ENCODE data around the gene ARMC5. TPM values are rescaled to one million over a fixed set of nuclear protein-coding genes. Genes with fewer than 3 reads are reported as not detected.

The ARMC5 gene
- total and polyA plus RNA-seq, 8 donors = 2.3 to 18.1 (median 4.5) TPM

DNA sequence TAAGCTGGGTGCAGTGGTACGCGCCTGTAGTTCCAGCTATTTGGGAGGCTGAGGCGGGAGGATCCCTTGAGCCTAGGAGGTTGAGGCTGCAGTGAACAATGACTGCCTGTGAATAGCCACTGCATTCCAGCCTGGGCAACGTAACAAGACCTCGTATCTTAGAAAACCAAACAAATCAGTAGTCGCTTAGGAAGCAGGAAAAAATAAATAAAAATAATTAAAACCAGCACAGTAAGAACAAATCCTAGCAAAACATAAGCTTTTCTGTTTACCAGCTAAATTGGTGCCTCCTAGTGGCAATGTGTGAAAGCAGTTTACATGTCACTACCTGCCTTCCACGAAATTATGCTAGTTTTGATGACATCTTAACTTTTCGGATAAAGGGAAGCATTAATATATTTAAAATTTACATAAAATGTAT, 1.3 kb downstream of the ARMC5 start:
- H3K4me3 ChIP-seq = peak overlapping the region in 3 of 4 donors; percentile 20 to 75 (median 75)
- H3K36me3 ChIP-seq = peaks cover 0 to 9% (median 0%) of the 10 kb centered on the region in 3 donors
- H3K9me3 ChIP-seq = no peaks in the 10 kb centered on the region
- peak overlapping the region in 2 of 4 donors; percentile 100 for H3K27ac ChIP-seq
- no peak for ATAC-seq
- peak; percentile 9 for FAIRE-seq
- peak in 1 of 6 donors; percentile 21 for DNase-seq
- H3K4me1 ChIP-seq = peaks cover 12 to 29% (median 22%) of the 10 kb centered on the region in 3 donors
- no peaks in the 10 kb centered on the region for H3K27me3 ChIP-seq
- TF ChIP-seq, protein P1, sequence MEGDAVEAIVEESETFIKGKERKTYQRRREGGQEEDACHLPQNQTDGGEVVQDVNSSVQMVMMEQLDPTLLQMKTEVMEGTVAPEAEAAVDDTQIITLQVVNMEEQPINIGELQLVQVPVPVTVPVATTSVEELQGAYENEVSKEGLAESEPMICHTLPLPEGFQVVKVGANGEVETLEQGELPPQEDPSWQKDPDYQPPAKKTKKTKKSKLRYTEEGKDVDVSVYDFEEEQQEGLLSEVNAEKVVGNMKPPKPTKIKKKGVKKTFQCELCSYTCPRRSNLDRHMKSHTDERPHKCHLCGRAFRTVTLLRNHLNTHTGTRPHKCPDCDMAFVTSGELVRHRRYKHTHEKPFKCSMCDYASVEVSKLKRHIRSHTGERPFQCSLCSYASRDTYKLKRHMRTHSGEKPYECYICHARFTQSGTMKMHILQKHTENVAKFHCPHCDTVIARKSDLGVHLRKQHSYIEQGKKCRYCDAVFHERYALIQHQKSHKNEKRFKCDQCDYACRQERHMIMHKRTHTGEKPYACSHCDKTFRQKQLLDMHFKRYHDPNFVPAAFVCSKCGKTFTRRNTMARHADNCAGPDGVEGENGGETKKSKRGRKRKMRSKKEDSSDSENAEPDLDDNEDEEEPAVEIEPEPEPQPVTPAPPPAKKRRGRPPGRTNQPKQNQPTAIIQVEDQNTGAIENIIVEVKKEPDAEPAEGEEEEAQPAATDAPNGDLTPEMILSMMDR (IDR thresholded peaks at IDR 0.05) = peak; percentile 21 to 50 (median 34)
- WGBS, 2 donors = 33 to 44% methylated on average over 8 of the region's 8 CpGs
- intact Hi-C loops (cut with DNase I) = no loop called here

DNA sequence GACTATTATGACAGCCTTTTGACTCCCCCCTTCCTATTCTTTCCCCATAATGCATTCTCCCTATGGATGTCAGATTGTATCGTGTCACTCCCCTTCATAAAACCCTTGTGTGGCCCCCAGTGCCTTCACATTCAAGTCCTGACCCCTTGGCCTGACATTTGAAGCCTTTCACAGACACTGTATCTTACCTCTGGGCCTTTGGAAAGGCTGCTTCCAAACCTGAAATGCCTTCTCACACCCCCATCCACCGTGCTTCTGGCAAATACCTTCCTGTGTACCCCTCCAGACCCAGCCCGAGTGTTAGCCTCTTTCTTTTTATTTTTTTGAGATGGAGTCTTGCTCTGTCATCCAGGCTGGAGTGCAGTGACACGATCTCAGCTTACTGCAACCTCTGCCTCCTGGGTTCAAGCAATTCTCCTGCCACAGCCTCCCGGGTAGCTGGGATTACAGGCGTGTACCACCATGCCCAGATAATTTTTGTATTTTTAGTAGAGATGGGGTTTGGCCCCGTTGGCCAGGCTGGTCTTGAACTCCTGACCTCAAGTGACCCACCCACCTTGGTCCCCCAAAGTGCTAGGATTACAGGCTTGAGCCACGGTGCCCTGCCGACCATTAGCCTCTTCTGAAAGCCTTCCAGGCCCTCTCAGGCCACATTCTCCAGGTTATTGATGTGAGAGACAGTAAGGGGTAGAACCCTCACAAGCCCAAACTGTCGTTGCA, 2.1 kb downstream of the ARMC5 start:
- ATAC-seq (no peak), DNase-seq (peak in 1 of 6 donors; percentile 5), FAIRE-seq (no peak)
- TF ChIP-seq, protein P1 (IDR thresholded peaks at IDR 0.05) = no peak
- Histone ChIP-seq H3K27ac (no peak overlapping the region), H3K4me3 (no peak overlapping the region), H3K36me3 (peaks cover 0 to 9% (median 0%) of the 10 kb centered on the region in 3 donors), H3K4me1 (peaks cover 11 to 23% (median 22%) of the 10 kb centered on the region in 3 donors), H3K9me3 (no peaks in the 10 kb centered on the region), H3K27me3 (no peaks in the 10 kb centered on the region)
- intact Hi-C loops (cut with DNase I) = no loop called here
- WGBS, 2 donors = 76 to 86% methylated on average over 10 of the region's 10 CpGs

DNA sequence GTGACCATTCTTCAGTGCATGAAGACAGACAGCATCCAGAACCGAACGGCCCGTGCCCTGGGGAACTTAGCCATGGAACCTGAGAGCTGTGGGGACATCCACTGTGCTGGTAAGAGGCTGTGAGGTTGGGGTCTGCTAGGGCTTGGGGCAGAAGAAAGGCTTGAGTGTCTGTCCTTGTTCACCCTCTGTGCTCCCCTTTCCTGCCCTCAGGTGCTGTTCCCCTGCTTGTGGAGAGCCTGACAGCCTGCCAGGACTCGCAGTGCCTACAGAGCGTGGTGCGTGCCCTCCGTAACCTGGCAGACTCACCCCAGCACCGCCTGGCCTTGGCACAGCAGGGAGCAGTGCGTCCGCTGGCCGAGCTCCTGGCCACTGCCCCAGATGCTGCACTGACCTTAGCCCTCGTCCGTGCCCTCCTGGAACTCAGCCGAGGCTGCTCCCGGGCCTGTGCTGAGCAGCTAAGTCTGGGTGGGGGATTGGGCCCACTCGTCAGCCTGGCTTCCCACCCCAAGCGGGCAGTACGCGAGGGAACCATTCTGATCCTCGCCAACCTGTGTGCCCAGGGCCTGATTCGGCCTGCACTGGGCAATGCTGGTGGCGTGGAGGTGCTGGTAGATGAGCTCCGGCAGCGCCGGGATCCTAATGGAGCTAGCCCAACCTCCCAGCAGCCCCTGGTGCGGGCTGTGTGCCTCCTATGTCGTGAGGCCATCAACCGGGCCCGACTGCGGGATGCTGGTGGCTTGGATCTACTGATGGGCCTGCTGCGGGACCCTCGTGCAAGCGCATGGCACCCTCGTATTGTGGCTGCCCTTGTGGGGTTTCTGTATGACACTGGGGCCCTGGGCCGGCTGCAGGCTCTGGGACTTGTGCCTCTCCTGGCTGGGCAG, 2.9 kb downstream of the ARMC5 start:
- intact Hi-C loops (cut with DNase I) = no loop called here
- Histone ChIP-seq H3K9me3 (no peaks in the 10 kb centered on the region), H3K36me3 (peaks cover 0 to 9% (median 0%) of the 10 kb centered on the region in 3 donors), H3K27ac (no peak overlapping the region), H3K27me3 (no peaks in the 10 kb centered on the region), H3K4me1 (peaks cover 6 to 15% (median 15%) of the 10 kb centered on the region in 3 donors), H3K4me3 (no peak overlapping the region)
- no peak for ATAC-seq
- WGBS, 2 donors = 86 to 92% methylated on average over 33 to 35 of the region's 35 CpGs
- TF ChIP-seq, protein P1 (IDR thresholded peaks at IDR 0.05) = no peak
- FAIRE-seq = no peak
- DNase-seq = peak in 1 of 6 donors; percentile 76

DNA sequence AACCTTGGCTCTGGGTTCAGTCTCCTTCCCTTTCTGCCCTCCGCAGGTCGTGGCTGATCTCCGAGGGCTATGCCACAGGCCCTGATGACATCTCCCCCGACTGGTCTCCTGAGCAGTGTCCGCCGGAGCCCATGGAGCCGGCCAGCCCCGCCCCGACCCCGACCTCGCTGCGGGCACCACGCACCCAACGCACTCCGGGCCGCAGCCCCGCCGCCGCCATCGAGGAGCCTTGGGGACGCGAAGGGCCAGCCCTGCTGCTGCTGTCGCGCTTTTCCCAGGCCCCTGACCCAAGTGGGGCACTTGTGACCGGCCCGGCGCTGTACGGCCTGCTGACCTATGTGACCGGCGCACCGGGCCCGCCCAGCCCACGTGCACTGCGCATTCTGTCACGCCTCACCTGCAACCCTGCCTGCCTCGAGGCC, 5.1 kb downstream of the ARMC5 start:
- intact Hi-C loops (cut with DNase I) = no loop called here
- Histone ChIP-seq H3K4me3 (no peak overlapping the region), H3K36me3 (peaks cover 0 to 9% (median 0%) of the 10 kb centered on the region in 3 donors), H3K27ac (no peak overlapping the region), H3K9me3 (no peaks in the 10 kb centered on the region), H3K4me1 (peaks cover 0 to 8% (median 6%) of the 10 kb centered on the region in 3 donors), H3K27me3 (no peaks in the 10 kb centered on the region)
- ATAC-seq (no peak), FAIRE-seq (no peak), DNase-seq (no peak)
- TF ChIP-seq, protein P1 (IDR thresholded peaks at IDR 0.05) = no peak
- 94 to 95% methylated on average over 34 to 36 of the region's 36 CpGs for WGBS, 2 donors
